HCT116 (cell line): ENCODE measurements around the gene VRK1. TPM values are rescaled to one million over a fixed set of nuclear protein-coding genes. Genes with fewer than 3 reads are reported as not detected.

Source experiments
- ATAC-seq: fragments of 200-7000 bp; cut with Tn5 transposase; 2 replicates; pipeline ENCODE4 v1.9.1; 2020; ENCODE audit warnings: mild to moderate bottlenecking, moderate library complexity
- BruUV-seq: library from RNA; stranded (reverse); fragments of 400-500 nt; replicated peaks from 2 replicates; lab custom pipeline; 2021; lab: Mats Ljungman, UMichigan
- CTCF ChIA-PET: fragments of 300-600 bp; sonication (Branson Sonifier 250); formaldehyde crosslinking; loops from one replicate; lab custom pipeline; 2021; ENCODE audit warnings: antibody characterized with exemption; lab: Charles Lee
- POLR2A ChIA-PET: fragments of 300-600, 350-600 bp; sonication (Branson Sonifier 250); formaldehyde crosslinking; loops from one replicate; lab custom pipeline; 2021; ENCODE audit warnings: antibody characterized with exemption; lab: Charles Lee
- RAD21 ChIA-PET, 2 experiments: fragments of 300-600 bp; sonication (Branson Sonifier 250); formaldehyde crosslinking; loops; one replicate each; lab custom pipeline; 2023; ENCODE audit warnings: low total read pairs in 2 of 2; ENCODE audit not compliant: uncharacterized antibody in 2 of 2, unreplicated experiment in 2 of 2, low non-redundant PET in 1 of 2; lab: Charles Lee
- DNase-seq: peaks from one replicate; pipeline ENCODE4 v3.0.0-alpha.2; 2010; ENCODE audit warnings: low read depth, low spot score
- H2AFZ ChIP-seq: fragments of 200-600 bp; shearing (Covaris generic), sonication (generic); 2 replicates; pipeline ENCODE4 v1.6.1; 2017; ENCODE audit warnings: low read depth, mixed run types, mixed read lengths, antibody characterized with exemption, low read length; ENCODE audit not compliant: poor library complexity, severe bottlenecking
- H3K27ac ChIP-seq: 2 replicates; pipeline ENCODE4 v1.5.1; 2012; ENCODE audit warnings: low read depth, low read length
- H3K27me3 ChIP-seq: fragments of 200-600 bp; sonication (generic); 2 replicates; pipeline ENCODE4 v1.6.1; 2016; ENCODE audit warnings: mixed run types, low read length, mixed read lengths; ENCODE audit not compliant: insufficient read depth
- H3K36me3 ChIP-seq, 2 experiments: fragments of 200-500 bp in 1 of 2; fragments of 200-600 bp in 1 of 2; sonication (Bioruptor generic) in 1 of 2; sonication (generic) in 1 of 2; 2 replicates each; pipeline versions ENCODE4 v1.5.1 to v1.6.1; 2014 to 2016; ENCODE audit warnings: low read length in 2 of 2, inconsistent platforms in 1 of 2, mixed read lengths in 1 of 2, mixed run types in 1 of 2; ENCODE audit not compliant: insufficient read depth in 2 of 2, control insufficient read depth in 1 of 2
- H3K4me1 ChIP-seq, 2 experiments: fragments of 200-600 bp in 1 of 2; sonication (generic) in 1 of 2; 2 replicates each; pipeline versions ENCODE4 v1.5.1 to v1.6.1; 2012 to 2017; ENCODE audit warnings: low read length in 2 of 2, inconsistent platforms in 1 of 2, mild to moderate bottlenecking in 1 of 2, mixed read lengths in 1 of 2, mixed run types in 1 of 2, moderate library complexity in 1 of 2; ENCODE audit not compliant: insufficient read depth in 2 of 2, control insufficient read depth in 1 of 2
- H3K4me2 ChIP-seq: fragments of 200-600 bp; sonication (generic); 2 replicates; pipeline ENCODE4 v1.6.1; 2017; ENCODE audit warnings: mixed run types, low read length, mixed read lengths
- H3K4me3 ChIP-seq, 2 experiments: fragments of 200-600 bp in 1 of 2; sonication (generic) in 1 of 2; replicated peaks in 1 of 2; 2 replicates each; pipeline ENCODE4 v1.5.1; 2011 to 2016; ENCODE audit warnings: low read length in 2 of 2, control low read depth in 1 of 2, low read depth in 1 of 2, mild to moderate bottlenecking in 1 of 2, mixed read lengths in 1 of 2, mixed run types in 1 of 2
- H3K79me2 ChIP-seq: fragments of 200-600 bp; sonication (generic); 2 replicates; pipeline ENCODE4 v1.6.1; 2017; ENCODE audit warnings: mild to moderate bottlenecking, mixed run types, low read length, moderate library complexity, mixed read lengths; ENCODE audit not compliant: insufficient read depth
- H3K9ac ChIP-seq: fragments of 200-600 bp; sonication (generic); 2 replicates; pipeline ENCODE4 v1.6.1; 2016; ENCODE audit warnings: low read length, mixed read lengths
- H3K9me2 ChIP-seq: fragments of 200-600 bp; sonication (generic), shearing (Covaris generic); 2 replicates; pipeline ENCODE4 v1.6.1; 2017; ENCODE audit warnings: mixed run types, mild to moderate bottlenecking, moderate library complexity; ENCODE audit not compliant: insufficient read depth
- H3K9me3 ChIP-seq, 2 experiments: fragments of 200-500 bp in 1 of 2; fragments of 200-600 bp in 1 of 2; sonication (Bioruptor generic) in 1 of 2; sonication (generic) in 1 of 2; 2 replicates each; pipeline ENCODE4 v1.6.1; 2014 to 2017; ENCODE audit warnings: low read length in 2 of 2, mixed read lengths in 2 of 2, inconsistent platforms in 1 of 2, low read depth in 1 of 2, mild to moderate bottlenecking in 1 of 2, mixed run types in 1 of 2, moderate library complexity in 1 of 2; ENCODE audit not compliant: control insufficient read depth in 1 of 2, insufficient read depth in 1 of 2
- H4K20me1 ChIP-seq: fragments of 200-600 bp; sonication (generic), shearing (Covaris generic); 2 replicates; pipeline ENCODE4 v1.6.1; 2017; ENCODE audit warnings: mixed run types, mild to moderate bottlenecking, moderate library complexity; ENCODE audit not compliant: insufficient read depth
- CBX3 ChIP-seq: IDR thresholded peaks from 2 replicates; pipeline ENCODE4 v1.6.1; 2012; ENCODE audit warnings: low read depth
- EGR1 ChIP-seq: IDR thresholded peaks from 2 replicates; pipeline ENCODE4 v1.6.1; 2012; ENCODE audit warnings: low read depth
- EZH2 ChIP-seq: fragments of 200-600 bp; sonication (generic); IDR thresholded peaks from 2 replicates; pipeline ENCODE4 v1.6.1; 2017; ENCODE audit warnings: antibody characterized with exemption, mixed run types
- EZH2phosphoT487 ChIP-seq: fragments of 200-600 bp; IDR thresholded peaks from 2 replicates; pipeline ENCODE4 v1.6.1; 2018; ENCODE audit warnings: antibody characterized with exemption, borderline replicate concordance
- FOSL1 ChIP-seq: IDR thresholded peaks from 2 replicates; pipeline ENCODE4 v1.6.1; 2012; ENCODE audit warnings: low read depth
- POLR2A ChIP-seq: IDR thresholded peaks from 2 replicates; pipeline ENCODE4 v1.7.0; 2011; ENCODE audit warnings: borderline replicate concordance; ENCODE audit not compliant: insufficient read depth, insufficient read length; ENCODE audit errors: extremely low read depth
- POLR2AphosphoS5 ChIP-seq: IDR thresholded peaks from 2 replicates; pipeline ENCODE4 v1.6.1; 2011; ENCODE audit warnings: mild to moderate bottlenecking, low read depth, low read length, moderate library complexity
- SIN3A ChIP-seq: IDR thresholded peaks from 2 replicates; pipeline ENCODE4 v1.6.1; 2012; ENCODE audit warnings: low read depth
- SP1 ChIP-seq: IDR thresholded peaks from 2 replicates; pipeline ENCODE4 v1.6.1; 2012; ENCODE audit warnings: low read depth
- YY1 ChIP-seq: IDR thresholded peaks from 2 replicates; pipeline ENCODE4 v1.6.1; 2011; ENCODE audit warnings: low read length, low read depth, moderate library complexity, mild to moderate bottlenecking; ENCODE audit not compliant: insufficient replicate concordance; ENCODE audit errors: extremely low read depth
- ZFX ChIP-seq: fragments of 450-650 bp; IDR thresholded peaks from 2 replicates; pipeline ENCODE4 v1.6.1; 2017
- ZNF274 ChIP-seq: fragments of 200-500 bp; sonication (Bioruptor generic); IDR thresholded peaks from 2 replicates; pipeline ENCODE4 v1.6.1; 2014; ENCODE audit warnings: mild to moderate bottlenecking, low read depth, low read length, inconsistent platforms
- intact Hi-C: fragments of 100-400 bp; cut with micrococcal nuclease; formaldehyde crosslinking; loops from 2 replicates; pipeline ENCODE4 v1.10.0; 2022
- total RNA-seq: library from RNA; stranded (reverse); gene quantifications from one replicate; pipeline ENCODE4 v1.2.1, GENCODE V29; 2021; ENCODE audit not compliant: unreplicated experiment
- TF ChIP-seq, protein P1 (sequence below): IDR thresholded peaks from 2 replicates; pipeline ENCODE4 v1.6.1; 2012
- TF ChIP-seq, protein P2 (sequence below): IDR thresholded peaks from 2 replicates; pipeline ENCODE4 v1.6.1; 2011; ENCODE audit warnings: mild to moderate bottlenecking, low read length, moderate library complexity; ENCODE audit not compliant: insufficient replicate concordance; ENCODE audit errors: extremely low read depth

VRK1 gene
- total RNA-seq, 1 experiment from 2014 or later: 51.4 TPM

DNA sequence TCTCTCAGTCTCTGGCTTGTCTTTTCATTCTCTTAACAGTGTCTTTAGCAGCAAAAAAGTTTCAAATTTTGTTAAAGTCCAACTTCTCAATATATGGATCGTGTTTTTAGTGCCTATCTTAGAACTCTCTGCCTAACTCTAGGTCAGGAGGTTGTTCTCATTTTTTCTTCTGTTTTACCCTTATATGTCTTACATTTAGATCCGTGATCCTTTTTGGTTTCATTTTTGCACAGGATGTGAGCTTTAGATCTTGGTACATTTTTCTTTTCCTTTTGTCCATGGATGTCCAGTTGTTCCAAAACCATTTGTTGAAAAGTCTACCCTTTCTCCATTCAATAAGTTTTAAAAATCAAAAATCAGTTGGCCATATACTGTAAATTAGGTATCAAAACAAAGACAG lies 6.8 kb downstream of the VRK1 start:
- no peaks in the 10 kb centered on the region for H3K9me3 ChIP-seq
- H3K9me2 ChIP-seq: no peaks in the 10 kb centered on the region
- peaks cover 0 to 2% of the 10 kb centered on the region in 2 experiments; a peak in 2 of 4 replicates for H3K4me1 ChIP-seq
- TF ChIP-seq FOSL1 (no peak), EZH2 (no peak), POLR2AphosphoS5 (no peak), ZNF274 (no peak), EGR1 (no peak), SIN3A (no peak), EZH2phosphoT487 (no peak), SP1 (no peak), YY1 (no peak)
- TF ChIP-seq, protein P1, sequence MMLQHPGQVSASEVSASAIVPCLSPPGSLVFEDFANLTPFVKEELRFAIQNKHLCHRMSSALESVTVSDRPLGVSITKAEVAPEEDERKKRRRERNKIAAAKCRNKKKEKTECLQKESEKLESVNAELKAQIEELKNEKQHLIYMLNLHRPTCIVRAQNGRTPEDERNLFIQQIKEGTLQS: no peak
- no peaks in the 10 kb centered on the region for H3K36me3 ChIP-seq
- peaks cover 32% of the 10 kb centered on the region; the same call in 1 of the 2 replicates for H4K20me1 ChIP-seq
- ATAC-seq (no peak), DNase-seq (no peak)
- no peak overlapping the region for H3K4me3 ChIP-seq
- ChIA-PET RAD21 (no interaction called here), CTCF (no interaction called here), POLR2A (no interaction called here)
- H3K79me2 ChIP-seq: peaks cover 99% of the 10 kb centered on the region
- H3K27me3 ChIP-seq: no peaks in the 10 kb centered on the region
- intact Hi-C loops: no loop called here
- H3K4me2 ChIP-seq: no peak overlapping the region
- H3K9ac ChIP-seq: no peak overlapping the region
- H2AFZ ChIP-seq: no peak overlapping the region
- BruUV-seq: no TSS peak
- H3K27ac ChIP-seq: no peak overlapping the region

DNA sequence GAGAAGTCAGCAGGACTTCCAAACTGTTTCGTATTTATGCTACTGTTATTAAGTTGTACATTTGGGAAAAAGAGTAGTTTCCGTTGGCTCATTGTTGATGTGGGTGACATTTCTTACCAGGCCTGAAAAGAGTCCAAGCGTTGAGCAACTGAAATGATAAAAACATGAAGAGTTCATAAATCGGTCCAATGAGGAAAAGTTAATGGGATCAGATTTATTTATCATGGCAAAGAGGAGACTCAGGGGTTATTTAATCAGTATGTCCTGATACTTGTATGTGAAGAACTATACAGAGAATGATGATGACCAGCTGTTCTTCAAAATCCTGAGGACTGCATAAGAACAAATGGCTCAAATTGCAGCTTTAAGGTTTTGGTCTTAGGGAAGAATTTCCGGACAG lies 7.7 kb downstream of the VRK1 start:
- no peak for DNase-seq
- H3K27me3 ChIP-seq: no peaks in the 10 kb centered on the region
- TF ChIP-seq ZNF274 (no peak), POLR2A (no peak), FOSL1 (no peak), ZFX (no peak), CBX3 (no peak)
- TF ChIP-seq, protein P2, sequence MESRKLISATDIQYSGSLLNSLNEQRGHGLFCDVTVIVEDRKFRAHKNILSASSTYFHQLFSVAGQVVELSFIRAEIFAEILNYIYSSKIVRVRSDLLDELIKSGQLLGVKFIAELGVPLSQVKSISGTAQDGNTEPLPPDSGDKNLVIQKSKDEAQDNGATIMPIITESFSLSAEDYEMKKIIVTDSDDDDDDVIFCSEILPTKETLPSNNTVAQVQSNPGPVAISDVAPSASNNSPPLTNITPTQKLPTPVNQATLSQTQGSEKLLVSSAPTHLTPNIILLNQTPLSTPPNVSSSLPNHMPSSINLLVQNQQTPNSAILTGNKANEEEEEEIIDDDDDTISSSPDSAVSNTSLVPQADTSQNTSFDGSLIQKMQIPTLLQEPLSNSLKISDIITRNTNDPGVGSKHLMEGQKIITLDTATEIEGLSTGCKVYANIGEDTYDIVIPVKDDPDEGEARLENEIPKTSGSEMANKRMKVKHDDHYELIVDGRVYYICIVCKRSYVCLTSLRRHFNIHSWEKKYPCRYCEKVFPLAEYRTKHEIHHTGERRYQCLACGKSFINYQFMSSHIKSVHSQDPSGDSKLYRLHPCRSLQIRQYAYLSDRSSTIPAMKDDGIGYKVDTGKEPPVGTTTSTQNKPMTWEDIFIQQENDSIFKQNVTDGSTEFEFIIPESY: no peak
- TF ChIP-seq, all 23 proteins: peak for 0
- intact Hi-C loops: no loop called here
- Histone ChIP-seq H3K36me3 (no peaks in the 10 kb centered on the region), H3K4me2 (no peak overlapping the region), H2AFZ (no peak overlapping the region), H3K9me3 (no peaks in the 10 kb centered on the region), H3K27ac (no peak overlapping the region), H3K79me2 (peaks cover 99% of the 10 kb centered on the region), H3K9me2 (no peaks in the 10 kb centered on the region), H3K9ac (no peak overlapping the region), H3K4me1 (no peaks in the 10 kb centered on the region), H3K4me3 (no peak overlapping the region), H4K20me1 (peaks cover 34% of the 10 kb centered on the region; the same call in 1 of the 2 replicates)
- no TSS peak for BruUV-seq
- ChIA-PET POLR2A (no interaction called here), CTCF (no interaction called here), RAD21 (no interaction called here)
- ATAC-seq: no peak
